KBM-7 (cell line): ENCODE results near the gene RAB37.

Experiments used
- DNase-seq: peaks from one replicate; pipeline ENCODE4 v3.0.0-alpha.2; 2015
- in situ Hi-C: fragments of 300-500 bp; cut with MboI; formaldehyde crosslinking; loops from 2 replicates; pipeline ENCODE4 v1.14.3; 2020; ENCODE audit warnings: low sequenced_read_pairs, low pct_unique_long_range_greater_than_20kb, mixed read lengths

The RAB37 gene

GRCh38 chr17:74790161-74791058 is 53.4 kb downstream of the RAB37 start:
- DNase-seq, result no peak
- in situ Hi-C loops, result no loop called here

- DNase-seq, result no peak
- in situ Hi-C loops, result no loop called here
These were observed 55.6 kb downstream of the RAB37 start for GRCh38 chr17:74792586-74793105.

GRCh38 chr17:74795327-74796020 is 58.4 kb downstream of the RAB37 start:
- DNase-seq, result no peak
- in situ Hi-C loops, result no loop called here

- no peak for DNase-seq
- in situ Hi-C loops, result no loop called here
These were observed 59.2 kb downstream of the RAB37 start for GRCh38 chr17:74796211-74796610.

- no peak for DNase-seq
- in situ Hi-C loops, result no loop called here
These were observed 59.8 kb downstream of the RAB37 start for GRCh38 chr17:74796866-74797265.
